ENCODE measurements around the gene CGB8.
A peak's percentile ranks its signal among the peaks of the same experiment; 100 is the strongest.
"Not testable (repeated sequence)": the region's sequence is repeated elsewhere in the genome, so short reads cannot be mapped to it uniquely, and the experiment has no call there.

The CGB8 gene

DNA sequence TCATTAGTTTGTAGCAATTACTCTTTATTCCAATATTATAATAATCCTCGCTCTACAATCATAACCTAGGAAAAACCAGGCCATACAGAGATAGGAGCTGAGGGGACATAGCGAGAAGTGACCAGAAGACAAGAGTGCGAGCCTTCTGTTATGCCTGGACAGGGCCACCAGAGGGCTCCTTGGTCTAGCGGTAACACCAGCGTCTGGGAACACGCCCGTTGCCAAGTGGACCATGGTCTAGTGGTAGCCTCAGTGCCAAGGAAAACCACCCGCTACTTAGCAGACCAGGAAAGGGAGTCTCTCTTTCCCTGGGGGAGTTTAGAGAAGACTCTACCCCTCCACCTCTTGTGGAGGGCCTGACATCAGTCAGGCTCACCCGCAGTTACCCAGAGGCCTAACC is 26.0 kb upstream of the CGB8 start:
- TF ChIP-seq, protein P1, sequence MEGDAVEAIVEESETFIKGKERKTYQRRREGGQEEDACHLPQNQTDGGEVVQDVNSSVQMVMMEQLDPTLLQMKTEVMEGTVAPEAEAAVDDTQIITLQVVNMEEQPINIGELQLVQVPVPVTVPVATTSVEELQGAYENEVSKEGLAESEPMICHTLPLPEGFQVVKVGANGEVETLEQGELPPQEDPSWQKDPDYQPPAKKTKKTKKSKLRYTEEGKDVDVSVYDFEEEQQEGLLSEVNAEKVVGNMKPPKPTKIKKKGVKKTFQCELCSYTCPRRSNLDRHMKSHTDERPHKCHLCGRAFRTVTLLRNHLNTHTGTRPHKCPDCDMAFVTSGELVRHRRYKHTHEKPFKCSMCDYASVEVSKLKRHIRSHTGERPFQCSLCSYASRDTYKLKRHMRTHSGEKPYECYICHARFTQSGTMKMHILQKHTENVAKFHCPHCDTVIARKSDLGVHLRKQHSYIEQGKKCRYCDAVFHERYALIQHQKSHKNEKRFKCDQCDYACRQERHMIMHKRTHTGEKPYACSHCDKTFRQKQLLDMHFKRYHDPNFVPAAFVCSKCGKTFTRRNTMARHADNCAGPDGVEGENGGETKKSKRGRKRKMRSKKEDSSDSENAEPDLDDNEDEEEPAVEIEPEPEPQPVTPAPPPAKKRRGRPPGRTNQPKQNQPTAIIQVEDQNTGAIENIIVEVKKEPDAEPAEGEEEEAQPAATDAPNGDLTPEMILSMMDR (IDR thresholded peaks at IDR 0.05; ENCODE audit: low read depth, low read length) = peak; percentile 65
- DNase-seq = peak; percentile 77
- not testable (repeated sequence) for H3K9me3 ChIP-seq

GRCh38 chr19:49073514-49074378 is 24.8 kb upstream of the CGB8 start:
- peaks cover 15% of the 10 kb centered on the region for H3K27me3 ChIP-seq
- no peaks in the 10 kb centered on the region for H3K36me3 ChIP-seq
- TF ChIP-seq, protein P1 (IDR thresholded peaks at IDR 0.05; ENCODE audit: low read depth, low read length) = peak; percentile 54
- no peak overlapping the region for H3K4me3 ChIP-seq (ENCODE audit: low read depth, low read length)
- no peaks in the 10 kb centered on the region for H3K9me3 ChIP-seq
- no peaks in the 10 kb centered on the region for H3K4me1 ChIP-seq
- DNase-seq = peak; percentile 63

More for the DNA sequence above, 26.0 kb upstream of the CGB8 start:
- not testable (repeated sequence) for H3K4me1 ChIP-seq; H3K4me3 ChIP-seq (ENCODE audit: low read depth, low read length); H3K36me3 ChIP-seq
- H3K27me3 ChIP-seq = peaks cover 15% of the 10 kb centered on the region

DNA sequence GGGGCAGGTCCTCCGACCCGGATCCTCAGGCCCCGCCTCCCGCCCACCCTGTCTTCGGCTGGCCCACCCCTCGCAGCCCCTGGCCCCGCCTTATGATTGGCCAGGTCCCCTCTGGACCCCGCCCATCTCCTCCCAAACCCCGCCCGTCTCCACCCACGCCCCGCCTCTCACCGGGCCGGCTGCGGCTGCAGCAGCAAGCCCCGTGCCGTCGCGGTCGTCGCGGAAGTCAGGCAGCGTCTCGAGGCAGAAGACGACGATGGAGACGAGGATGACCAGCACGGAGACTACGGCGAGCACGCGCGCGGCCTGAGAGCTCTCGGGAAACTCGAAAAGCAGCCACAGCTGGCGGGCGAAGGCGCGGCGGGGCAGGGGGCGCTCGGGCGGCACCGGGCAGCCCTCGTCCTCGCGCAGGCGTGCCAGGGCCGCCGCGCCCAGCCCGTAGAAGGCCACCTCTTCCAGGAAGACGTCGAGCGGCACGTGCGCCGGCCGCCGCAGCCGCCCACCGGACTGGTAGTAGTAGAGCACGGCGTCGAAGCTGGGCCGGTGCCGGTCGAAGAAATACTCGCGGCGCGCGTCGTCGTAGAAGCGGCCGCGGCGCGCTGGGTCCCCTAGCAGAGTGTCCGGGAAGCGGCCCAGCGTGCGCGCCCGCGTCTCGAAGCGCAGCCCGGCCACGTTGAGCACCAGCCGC is 23.1 kb upstream of the CGB8 start:
- no peak overlapping the region for H3K4me3 ChIP-seq (ENCODE audit: low read depth, low read length)
- DNase-seq = no peak
- peaks cover 15% of the 10 kb centered on the region for H3K27me3 ChIP-seq
- H3K9me3 ChIP-seq = no peaks in the 10 kb centered on the region
- TF ChIP-seq, protein P1 (IDR thresholded peaks at IDR 0.05; ENCODE audit: low read depth, low read length) = no peak
- no peaks in the 10 kb centered on the region for H3K36me3 ChIP-seq
- no peaks in the 10 kb centered on the region for H3K4me1 ChIP-seq

DNA sequence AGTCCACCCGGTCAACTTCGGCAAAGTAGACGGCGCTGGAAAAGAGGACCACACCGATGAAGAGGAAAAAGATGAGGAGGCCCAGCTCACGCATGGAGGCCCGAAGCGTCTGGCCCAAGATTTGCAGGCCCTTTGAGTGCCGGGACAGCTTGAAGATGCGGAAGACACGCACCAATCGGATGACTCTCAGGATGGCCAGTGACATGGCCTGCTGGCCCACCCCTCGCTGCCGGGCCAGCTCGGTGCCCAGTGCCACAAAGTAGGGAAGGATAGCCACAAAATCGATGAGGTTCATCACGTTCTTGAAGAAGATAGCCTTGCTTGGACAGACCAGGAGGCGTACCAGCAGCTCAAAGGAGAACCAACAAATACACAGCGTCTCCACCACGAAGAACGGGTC is 21.5 kb upstream of the CGB8 start:
- DNase-seq = no peak
- Histone ChIP-seq H3K4me3 (ENCODE audit: low read depth, low read length) (no peak overlapping the region), H3K9me3 (no peaks in the 10 kb centered on the region), H3K36me3 (no peaks in the 10 kb centered on the region), H3K27me3 (peaks cover 15% of the 10 kb centered on the region), H3K4me1 (0 out of 2 replicates have a peak, but pooled peaks cover 1% of the 10 kb centered on the region)
- TF ChIP-seq, protein P1 (IDR thresholded peaks at IDR 0.05; ENCODE audit: low read depth, low read length) = no peak

DNA sequence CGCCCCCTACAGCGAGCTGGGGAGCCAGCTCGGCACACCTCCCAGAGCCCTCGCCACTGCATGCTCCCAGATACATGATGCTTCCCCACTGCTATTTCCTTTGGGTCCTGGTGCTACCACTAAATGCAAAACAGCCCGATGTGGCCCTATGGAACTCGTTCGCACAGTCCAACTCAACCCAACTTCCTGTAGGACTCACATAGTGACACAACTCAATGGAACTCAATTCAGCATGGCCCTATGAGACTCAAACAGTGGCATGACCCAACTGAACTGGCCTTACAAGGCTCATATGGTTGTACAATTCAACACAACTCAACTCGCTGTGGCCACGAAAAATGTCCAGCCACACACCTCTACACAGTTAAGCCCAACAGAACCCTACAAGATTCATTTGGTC is 20.1 kb upstream of the CGB8 start:
- Histone ChIP-seq H3K4me1 (0 out of 2 replicates have a peak, but pooled peaks cover 3% of the 10 kb centered on the region), H3K4me3 (ENCODE audit: low read depth, low read length) (no peak overlapping the region), H3K36me3 (no peaks in the 10 kb centered on the region), H3K27me3 (peaks cover 15% of the 10 kb centered on the region), H3K9me3 (no peaks in the 10 kb centered on the region)
- DNase-seq = no peak
- TF ChIP-seq, protein P1 (IDR thresholded peaks at IDR 0.05; ENCODE audit: low read depth, low read length) = no peak

DNA sequence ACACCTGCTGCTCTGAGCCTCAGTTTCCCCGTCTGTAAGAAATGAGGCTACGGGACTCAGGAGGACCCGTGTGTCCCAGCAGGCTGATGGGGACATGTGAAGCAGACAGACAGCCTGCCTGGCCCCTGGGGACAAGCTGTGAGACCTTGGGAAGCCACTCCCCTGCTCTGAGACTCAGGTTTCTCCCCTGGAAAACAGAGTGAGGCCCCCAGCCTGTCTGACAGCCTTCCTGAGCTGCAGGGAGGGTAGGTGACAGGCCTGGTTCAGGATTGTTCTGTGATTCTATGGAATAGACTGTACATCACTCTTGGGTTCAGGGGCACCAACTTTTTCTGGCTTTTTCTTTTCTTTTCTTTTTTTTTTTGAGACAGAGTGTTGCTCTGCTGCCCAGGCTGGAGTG is 18.6 kb upstream of the CGB8 start:
- no peak overlapping the region for H3K4me3 ChIP-seq (ENCODE audit: low read depth, low read length)
- 0 out of 2 replicates have a peak, but pooled peaks cover 3% of the 10 kb centered on the region for H3K4me1 ChIP-seq
- H3K36me3 ChIP-seq = no peaks in the 10 kb centered on the region
- H3K9me3 ChIP-seq = no peaks in the 10 kb centered on the region
- DNase-seq = no peak
- TF ChIP-seq, protein P1 (IDR thresholded peaks at IDR 0.05; ENCODE audit: low read depth, low read length) = no peak
- peaks cover 5% of the 10 kb centered on the region for H3K27me3 ChIP-seq

Data from BE2C (cell line).